ENCODE measurements around the gene MICAL2.

Gene MICAL2

DNA sequence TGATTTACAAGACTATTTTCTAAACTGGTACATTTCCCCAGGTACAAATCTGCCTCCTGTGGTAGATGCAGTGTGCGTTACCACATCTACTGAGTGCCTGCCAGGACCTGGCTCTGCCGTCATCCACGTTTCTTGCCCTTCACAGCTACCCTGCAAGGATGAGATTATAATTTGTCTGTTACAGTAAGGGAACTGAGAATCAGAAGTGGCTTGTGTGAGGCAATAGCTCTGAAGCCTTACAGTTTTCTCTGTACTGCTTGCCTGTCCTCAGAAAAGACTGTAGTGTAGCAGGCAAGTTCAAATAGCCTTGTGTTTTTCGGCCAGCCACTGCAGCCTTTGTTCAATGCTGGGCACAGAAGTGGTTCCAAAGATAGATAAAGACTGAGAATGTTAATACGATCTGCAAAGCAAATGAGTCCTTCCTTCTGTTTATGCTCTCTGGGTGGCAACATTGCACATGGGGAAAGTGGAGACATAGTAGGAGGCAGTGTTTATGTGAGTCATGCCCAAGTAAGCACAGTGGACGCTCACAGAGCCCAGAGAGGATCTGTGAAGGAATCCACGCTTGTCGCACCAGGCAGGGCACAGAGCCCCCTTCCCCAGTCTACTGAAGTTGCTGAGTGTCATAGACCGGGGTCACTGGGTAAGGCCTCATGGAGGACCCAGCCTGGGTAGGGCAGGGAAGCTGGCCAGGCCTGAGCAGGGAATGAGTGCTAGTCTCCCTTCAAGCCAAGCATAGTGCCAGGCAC, 49.1 kb downstream of the MICAL2 start:
- no peak for DNase-seq

DNA sequence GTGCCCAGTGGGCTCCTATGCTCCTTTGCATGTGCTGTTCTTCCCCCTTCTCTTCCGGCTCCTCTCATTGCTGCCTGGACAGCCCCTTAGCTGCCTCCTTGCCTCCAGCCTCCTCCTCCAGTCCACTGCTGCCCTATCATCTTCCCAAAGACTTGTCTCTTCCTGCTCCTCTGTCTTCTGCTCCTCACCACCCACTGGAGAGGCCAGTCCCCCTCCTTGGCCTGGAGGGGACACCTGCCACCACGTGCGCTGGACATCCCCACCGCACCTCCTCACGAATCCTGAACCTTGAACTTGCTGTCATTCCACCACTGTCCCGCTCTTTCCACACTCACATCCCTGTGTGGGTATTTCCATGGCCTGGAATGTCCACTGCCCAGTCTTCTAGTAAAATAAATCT, 49.8 kb downstream of the MICAL2 start:
- no peak for DNase-seq

DNA sequence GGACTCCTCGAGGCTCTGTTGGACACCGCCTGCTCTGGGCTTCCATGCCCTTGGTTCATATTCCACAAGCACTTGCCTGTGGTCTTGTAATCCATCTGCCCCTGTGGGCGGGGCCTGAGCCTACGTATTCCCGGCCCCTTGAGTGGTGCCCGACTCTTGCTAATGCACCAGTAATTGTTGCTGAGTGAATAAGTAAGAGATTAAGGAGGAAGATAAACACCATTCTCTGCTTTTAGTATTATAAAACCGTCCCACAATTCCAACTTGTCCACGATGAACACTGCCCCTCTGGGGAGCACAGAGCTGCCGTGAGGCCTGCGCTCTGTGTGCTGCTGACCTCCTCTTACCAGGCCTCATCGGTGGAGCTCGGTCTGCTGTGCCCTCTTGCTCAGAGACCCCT, 50.3 kb downstream of the MICAL2 start:
- DNase-seq = no peak

DNA sequence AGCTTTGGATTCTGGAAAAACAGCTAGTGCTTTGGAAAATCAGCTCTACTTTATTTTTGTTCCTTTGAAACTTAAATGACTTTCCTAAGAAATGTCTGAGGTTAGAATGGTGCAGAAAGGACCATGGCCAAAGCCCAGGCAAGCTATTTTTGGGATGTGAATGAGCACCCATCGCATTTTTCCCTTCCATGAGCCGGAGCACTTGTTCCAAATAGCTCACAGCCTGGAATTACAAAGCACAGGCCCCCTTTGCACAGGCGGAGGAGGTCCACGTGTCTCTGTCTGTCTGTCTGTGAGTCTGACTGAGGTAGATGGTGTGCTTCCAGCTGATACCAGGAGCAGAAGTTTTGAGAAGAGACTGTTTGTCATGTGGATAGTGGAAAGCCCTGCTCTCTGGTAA, 50.7 kb downstream of the MICAL2 start:
- no peak for DNase-seq

DNA sequence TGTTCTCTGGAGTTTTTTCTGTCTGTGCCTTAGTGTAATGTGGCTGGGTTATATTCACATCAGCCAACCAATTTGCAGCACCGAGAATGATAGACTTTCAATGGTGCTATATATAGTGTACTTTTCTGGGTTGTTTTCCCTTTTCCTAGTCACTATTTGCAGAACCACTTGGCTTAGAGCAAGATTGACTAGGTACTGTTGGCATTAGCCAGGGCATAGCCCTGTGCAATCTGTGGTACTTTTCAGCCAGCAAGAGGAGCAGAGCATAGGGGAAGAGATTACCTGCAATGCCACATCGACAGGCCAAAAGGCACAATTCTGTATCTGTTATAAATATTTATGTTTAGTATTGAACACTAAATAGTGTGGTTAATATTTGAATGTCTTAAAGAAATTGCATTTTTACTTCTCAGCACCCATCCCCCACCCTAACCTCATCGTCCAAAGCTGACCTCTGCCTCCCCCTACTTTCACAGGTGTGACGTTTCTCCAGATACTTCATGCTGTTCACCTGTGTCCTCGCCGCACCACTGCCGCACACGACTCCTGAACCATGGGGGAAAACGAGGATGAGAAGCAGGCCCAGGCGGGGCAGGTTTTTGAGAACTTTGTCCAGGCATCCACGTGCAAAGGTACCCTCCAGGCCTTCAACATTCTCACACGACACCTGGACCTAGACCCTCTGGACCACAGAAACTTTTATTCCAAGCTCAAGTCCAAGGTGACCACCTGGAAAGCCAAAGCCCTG, 51.4 kb downstream of the MICAL2 start:
- no peak for DNase-seq

DNA sequence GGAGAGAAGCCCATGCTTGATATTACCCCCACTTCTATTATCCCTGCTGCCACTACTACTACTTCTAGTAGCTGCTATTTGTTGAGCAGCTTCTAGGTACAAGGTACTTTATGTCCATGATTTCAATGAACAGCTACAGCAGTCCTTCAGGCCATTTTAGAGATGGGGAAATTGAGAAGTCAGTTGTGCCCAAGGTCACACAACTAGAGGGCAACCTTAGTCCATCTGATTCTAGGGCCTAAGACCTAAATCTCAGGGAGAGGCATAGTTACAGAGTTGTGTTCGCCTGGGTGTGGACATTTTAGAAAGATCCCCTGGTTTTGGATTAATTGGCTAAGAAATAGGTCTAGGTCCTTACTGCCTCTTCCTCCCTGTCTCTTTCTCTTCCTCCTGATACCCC, 52.3 kb downstream of the MICAL2 start:
- no peak for DNase-seq

DNA sequence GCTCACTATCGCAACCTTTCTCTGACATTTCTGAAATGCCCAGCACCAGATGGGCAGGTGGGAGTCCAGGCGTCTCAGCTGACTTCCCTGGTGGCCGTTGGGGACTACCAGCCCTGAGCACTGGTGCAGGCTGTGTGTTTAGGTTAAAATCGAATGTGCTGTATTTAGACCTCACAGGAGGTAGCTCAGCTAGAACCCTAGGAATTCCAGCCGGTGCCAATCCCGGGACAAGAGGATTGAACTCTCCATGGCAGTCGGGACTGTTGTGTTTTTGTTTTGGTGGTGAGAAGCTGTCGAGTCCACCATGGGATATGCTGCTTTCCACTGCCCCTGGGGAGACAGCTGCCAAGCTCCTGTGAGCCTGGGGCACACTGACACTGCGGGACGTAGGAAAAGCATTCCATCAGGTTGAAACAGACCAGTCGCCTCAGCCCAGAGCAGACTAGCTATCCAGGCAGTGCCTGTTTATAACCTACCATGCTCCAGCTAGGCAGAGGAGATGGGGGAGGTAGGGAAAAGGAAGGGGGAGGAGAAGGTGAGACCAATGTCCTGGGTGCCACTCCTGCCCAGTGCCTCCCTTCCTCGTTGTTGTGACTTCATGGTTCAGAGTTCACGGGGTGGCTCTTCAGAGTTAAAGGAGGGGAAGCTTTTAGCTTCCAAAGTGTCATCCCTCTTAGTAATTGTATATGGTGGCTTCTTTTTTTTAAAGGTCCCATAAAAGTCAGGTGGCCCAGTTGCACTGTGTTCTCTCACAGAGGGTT, 53.0 kb downstream of the MICAL2 start:
- no peak for DNase-seq

DNA sequence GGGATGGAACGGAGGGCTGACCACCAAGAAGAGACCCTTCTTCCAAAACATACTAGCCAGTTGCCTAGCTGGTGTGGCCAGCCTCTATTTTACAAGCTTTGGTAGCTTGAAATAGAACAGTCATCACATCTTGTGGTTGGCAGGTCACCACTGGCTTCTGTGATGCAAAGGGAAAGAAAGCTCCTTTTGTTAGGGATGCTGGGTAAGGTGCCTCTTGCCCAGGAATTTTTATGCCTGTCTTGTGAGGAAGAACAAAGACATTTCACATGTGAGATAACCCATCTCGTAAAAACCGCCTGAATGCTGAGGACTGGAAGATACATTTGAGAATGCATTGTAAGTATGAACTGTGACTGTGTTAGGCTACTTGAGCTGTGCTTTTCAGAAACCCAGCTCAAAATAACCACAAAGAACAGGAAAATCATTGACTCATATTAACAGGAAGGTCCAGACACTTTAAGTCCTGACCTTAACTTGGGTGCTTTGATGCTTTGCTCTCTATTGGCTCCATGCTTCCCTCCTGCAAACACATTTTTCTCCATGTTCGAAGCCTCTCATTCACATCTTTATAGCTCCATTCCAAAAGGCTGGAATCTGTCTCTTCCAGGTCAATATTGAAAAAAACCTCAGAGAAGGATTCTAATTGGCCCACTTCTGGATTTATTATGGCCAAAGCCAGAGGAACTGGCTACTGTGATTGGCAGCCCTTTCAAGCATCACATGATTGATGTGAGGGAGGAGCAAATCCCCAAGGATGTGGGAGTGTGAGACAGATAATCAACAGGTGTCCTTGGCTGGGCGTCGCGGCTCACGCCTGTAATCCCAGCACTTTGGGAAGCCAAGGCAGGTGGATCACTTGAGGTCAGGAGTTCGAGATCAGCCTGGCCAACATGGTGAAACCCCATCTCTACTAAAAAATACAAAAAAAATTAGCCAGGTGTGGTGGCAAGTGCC, 53.9 kb downstream of the MICAL2 start:
- DNase-seq = no peak

DNA sequence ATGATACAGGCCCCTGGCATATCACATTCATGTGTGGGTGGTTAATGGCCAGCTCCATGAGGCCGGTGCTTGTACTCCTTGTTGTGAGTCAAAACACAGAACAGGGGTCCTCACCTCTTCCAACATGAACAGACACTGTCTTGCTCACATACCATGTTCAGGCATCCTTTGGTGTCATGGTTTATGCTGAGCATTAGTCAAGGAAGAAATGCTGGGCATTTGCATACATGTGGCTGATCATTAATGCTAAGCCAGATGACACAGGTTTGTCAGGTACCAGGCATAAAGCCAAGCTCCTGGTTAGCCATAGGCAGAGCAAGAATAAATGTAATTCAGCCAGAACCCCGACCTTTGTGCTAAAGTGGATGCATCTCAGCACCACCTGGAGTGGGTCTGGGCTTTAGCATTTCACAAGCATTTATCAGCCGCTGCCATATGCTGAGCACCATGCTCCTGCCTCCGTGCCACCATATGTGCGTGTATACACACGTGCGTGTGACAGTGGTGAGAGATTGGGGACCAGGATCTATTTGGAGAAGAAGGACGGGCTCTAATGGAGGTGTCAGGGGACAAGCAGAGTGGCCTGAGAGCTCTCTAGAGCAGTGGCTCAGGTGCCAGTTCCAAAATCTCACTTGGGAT, 55.0 kb downstream of the MICAL2 start:
- DNase-seq = no peak

DNA sequence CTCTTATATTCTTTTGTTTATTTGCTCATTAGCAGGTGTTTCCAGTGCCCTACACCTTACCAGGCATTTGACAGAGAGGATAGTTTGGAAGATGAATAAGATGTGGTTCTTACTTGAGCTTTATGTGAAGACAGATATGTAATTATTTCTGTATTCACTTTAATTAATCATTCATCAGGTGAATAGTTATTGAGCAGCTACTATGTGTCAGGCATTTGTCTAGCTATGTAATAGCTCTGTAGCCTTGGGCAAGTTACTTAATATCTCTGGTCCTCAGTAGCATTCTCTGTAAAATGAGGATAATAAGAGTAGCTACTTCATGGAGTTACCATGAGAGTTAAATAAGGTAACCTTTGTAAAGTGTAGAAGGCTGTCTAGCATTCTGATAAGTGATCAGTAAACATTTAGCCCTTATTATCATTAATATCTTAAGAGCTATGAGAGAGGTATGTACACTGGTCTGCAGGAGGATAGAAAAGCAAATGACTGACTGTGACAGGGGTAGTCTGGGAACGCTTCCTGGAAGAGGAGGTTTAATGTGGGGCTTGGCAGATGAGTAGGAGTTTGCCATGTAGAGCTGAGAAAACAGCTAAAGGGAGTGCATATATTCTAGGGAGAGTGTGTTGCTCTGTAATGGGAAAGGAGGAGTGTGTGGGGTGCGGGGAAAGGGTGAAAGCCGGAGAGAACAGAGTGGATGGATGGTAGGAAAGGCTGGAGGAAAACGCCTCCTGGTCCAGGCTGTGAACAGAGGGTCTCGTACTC, 56.1 kb downstream of the MICAL2 start:
- no peak for DNase-seq

DNA sequence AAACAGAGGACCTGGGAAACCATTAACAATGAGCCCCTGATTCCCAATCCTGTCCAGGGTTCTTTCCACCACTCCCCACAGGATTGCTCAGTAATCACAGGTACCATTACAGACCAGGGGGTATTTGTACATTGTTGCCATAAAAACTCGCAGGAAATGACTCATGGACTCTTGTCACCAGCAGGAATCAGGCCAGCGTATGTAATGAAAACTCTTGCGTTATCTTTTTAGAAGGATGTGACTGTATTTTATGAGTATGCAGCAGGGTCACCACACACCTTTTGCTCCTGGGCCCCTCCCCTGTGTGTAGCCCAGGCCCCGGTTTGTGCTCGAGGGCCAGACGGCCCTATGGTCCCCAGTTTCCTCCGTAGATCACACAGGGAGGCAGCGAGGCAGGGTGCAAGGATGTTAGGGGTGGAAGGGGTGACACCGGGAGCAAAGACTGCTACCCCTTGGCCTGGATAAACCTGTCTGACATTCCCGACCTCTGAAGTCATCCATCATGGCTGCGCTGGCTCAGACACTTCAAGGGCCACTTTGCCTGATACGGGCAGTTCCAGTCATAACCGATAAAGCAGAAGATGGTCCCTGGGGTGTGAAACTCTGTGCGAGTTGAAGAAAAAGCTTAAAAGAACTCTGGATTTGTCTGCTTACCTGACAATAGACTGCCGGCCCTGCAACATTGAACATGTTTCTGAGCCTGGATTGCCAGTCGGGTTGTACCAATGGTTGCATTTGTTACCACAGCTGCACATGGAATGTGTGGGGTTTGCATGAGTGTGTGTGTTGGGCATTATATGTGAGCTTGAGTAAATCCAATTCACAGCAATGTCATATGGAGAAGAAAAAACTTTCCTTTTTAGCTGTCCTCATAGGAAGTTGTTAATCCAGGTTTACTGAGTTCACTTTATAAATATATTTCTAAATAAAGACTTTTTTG, 56.9 kb downstream of the MICAL2 start:
- DNase-seq = no peak

DNA sequence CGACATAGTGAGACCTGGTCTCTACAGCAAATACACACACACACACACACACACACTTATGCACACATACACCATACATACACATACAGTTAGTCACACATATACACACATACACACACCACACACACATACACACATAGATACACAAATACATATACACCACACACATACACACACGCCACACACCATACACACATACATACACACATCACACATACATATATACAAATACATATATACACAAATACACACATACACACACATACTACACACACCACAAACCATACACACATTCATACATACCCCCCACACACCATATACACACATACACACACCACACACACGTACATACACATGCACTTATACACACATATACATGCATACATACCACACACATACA, 57.7 kb downstream of the MICAL2 start:
- no peak for DNase-seq

DNA sequence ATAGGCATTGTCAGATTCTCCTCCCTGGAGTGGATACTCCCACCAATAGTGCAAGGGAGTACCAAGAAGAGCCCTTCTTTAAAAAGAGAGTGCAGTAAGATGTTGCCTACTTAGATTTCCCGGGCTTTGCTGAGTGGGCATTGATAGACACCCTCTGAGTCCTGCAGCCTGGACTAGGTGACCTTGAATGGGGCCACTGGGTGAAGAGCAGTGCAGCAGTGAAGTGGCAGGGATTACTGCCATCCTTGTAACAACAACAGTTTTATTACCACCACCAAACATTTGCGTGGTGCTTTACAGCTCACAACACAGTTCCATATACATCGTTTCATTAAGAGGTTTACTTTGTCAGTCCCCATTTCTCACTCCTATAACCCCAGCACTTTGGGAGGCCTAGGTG, 59.4 kb downstream of the MICAL2 start:
- DNase-seq = no peak

DNA sequence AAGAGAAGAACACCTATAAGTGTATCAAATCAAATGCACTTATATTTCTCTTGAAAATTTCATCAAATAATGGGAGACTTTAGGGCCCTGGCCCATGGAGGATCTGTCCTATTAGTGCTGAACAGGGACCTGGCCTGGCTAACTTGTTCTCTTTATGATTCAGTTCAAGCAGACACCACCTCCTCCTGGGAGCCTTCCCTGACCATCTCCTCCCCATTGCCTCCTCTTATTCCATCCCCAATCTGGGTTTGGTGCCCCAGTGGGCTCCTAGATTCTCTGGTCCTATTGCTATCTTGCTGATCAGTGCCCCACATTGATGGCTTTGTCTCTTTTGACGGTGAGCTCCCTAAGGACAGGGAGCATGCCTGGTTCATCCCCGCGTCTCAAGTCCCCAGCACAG, 60.1 kb downstream of the MICAL2 start:
- DNase-seq = no peak

DNA sequence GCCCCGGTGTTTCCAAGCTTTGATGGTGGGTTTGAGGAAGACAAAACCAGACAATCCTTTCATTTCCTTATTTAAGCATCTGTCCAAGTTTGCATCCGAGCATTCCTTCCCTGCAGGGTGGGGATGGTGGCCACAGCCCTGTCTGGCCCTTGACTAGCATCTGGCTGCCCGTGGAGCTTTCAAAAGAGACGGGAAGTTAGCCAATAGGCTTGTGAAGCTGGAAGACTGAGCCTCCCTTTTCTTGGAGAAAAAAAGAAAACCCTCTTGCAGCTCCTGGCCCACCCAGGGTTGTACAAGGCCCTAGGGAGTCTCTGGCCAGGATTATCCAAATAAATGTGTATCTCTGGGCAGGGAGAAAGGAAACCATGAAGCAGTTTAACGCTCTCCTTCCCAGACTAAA, 60.6 kb downstream of the MICAL2 start:
- DNase-seq = no peak

DNA sequence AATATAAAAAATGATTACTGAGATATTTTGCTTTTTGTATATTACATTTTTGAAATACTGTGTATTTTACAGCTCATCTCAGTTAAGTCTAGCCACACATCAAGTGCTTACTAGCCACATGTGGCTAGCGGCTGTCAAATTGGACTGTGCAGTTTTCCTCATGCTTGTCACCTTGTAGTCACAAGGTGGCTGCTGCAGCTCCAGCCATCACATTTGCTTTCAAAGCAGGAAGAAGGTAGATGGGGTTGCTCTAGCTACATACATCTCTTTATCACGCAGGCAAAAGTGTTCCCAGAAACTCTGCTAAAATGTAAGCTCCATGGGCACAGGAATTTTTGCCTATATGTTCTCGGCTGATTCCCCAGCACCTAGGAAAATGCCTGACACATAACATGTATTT, 61.5 kb downstream of the MICAL2 start:
- no peak for DNase-seq

DNA sequence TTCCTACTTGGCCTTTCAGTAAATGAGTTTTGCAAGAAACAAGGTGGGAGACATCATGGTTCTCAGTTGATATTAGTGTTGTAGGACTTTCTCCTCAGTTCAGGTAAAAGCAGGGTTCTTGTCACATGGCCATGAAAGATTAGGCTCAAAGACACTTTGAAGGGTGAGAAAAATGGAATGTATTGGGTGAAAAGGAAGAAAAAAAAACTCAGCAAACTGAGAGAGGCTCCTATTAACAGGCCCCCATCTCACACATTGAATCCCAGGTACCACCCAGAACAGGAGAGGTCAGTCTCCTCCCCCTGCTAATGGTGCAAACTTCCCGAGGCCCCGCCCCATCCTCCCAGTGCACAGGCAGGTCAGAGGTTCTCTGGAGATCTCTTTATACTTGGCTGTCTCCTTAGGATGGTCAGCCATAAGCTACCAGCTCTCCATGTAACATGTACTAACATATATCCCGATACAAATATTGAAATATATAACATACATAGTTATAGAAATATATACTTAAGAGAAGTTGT, 62.2 kb downstream of the MICAL2 start:
- no peak for DNase-seq

DNA sequence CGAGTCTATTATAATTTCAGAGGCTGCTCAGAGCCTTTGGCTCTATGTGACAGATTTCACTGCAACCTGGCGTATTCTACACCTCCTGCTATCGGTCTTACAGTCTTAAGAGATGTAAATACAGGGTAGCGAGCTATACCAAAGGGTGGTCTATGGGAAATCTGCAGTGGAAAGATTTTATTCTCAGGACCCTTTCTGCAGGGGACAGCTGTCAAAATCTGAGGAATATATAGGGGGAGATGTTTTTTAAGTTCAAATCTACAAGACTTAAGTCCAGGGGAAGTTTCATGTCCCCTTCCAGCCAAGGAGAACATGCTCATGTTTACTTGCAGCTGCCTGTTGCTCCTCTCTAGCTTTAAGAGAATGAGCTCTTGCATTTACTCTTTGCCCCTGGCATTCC, 62.7 kb downstream of the MICAL2 start:
- DNase-seq = no peak

DNA sequence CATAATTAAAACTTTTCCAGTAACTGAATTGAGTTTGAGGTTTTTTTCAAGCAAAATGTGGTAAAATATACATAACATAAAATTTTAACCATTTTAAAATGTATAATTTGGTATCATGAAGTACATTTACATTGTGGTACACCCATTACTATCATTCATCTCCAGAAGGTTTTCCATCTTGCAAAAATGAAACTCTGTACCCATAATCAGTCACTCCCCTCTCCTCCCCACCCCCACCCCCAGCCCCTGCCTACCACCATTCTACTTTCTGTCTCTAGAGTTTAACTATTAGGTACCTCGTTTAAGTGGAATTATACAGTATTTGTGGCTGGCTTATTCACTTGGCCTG, 63.7 kb downstream of the MICAL2 start:
- no peak for DNase-seq

DNA sequence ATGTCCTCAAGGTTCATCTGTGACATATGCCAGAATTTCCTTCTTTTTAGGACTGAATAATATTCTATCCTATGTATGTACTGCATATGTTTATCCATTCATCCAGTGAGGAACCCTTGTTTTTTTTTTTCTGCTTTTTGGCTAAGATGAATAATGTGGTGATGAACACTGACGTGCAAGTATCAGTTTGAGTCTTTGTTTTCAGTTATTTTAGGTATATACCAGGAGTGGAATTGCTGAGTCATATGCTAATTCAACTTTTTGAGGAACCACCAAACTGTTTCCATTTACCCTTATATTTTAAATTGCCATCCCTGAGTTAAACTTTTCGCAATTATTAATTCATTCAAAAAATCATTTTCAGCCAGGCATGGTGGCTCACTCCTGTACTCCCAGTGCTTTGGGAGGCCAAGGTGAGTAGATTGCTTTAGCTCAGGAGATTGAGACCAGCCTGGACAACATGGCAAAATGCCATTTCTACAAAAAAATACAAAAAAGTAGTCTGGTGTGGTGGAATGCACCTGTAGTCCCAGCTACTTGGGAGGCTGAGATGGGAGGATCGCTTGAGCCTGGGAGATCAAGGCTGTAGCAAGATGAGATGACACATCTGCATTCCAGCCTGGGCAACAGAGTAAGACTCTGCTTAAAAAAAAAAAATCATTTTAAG, 64.2 kb downstream of the MICAL2 start:
- DNase-seq = no peak

Measured in retina (tissue), 1 donor.